ENCODE results near the gene PCDH9.

The PCDH9 gene

DNA sequence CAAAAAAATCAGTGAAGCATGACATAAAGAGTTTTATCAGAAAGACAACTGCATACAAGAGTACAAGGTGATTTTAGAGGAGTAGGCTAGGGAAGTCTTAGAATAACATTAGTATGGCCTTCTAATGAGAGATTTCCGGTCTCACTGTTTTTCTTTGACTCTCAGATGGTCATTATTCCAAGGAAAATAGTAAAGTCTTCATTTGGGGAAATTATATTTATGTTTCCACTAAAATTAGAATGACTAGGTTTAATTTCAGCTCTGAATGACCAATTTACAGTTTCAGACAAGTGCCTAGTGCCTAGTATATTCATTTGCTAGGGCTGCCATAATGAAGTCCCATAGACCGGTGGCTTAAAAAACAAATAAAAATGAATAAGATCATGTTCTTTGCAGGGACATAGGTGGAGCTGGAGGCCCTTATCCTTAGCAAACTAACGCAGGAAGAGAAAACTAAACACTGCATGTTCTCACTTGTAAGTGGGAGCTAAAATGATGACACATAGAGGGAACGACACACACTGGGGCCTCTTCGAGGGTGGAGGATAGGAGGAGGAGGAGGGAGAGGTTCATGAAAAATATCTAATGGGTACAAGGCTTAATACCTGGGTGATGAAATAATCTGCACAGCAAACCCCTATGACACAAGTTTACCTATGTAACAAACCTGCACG, 303.1 kb downstream of the PCDH9 start:
- no peak overlapping the region for H3K4me2 ChIP-seq (ENCODE audit: low read length)
- H3K4me1 ChIP-seq (ENCODE audit: control insufficient read depth, insufficient read depth, low read length) = no peaks in the 10 kb centered on the region
- H3K36me3 ChIP-seq (ENCODE audit: insufficient read depth, low read length) = no peaks in the 10 kb centered on the region
- H3K9ac ChIP-seq (ENCODE audit: low read depth, low read length) = no peak overlapping the region
- no peak overlapping the region for H3K4me3 ChIP-seq (ENCODE audit: low read length)
- H3K9me3 ChIP-seq (replicated peaks; ENCODE audit: low read length) = no peaks in the 10 kb centered on the region
- no peaks in the 10 kb centered on the region for H3K27me3 ChIP-seq (ENCODE audit: control insufficient read depth, insufficient read depth, low read length)

GRCh38 chr13:66926200-66926850, 303.8 kb downstream of the PCDH9 start:
- H3K27me3 ChIP-seq (ENCODE audit: control insufficient read depth, insufficient read depth, low read length) = no peaks in the 10 kb centered on the region
- no peak overlapping the region for H3K9ac ChIP-seq (ENCODE audit: low read depth, low read length)
- H3K36me3 ChIP-seq (ENCODE audit: insufficient read depth, low read length) = no peaks in the 10 kb centered on the region
- H3K4me2 ChIP-seq (ENCODE audit: low read length) = no peak overlapping the region
- no peak overlapping the region for H3K4me3 ChIP-seq (ENCODE audit: low read length)
- no peaks in the 10 kb centered on the region for H3K9me3 ChIP-seq (replicated peaks; ENCODE audit: low read length)
- H3K4me1 ChIP-seq (ENCODE audit: control insufficient read depth, insufficient read depth, low read length) = no peaks in the 10 kb centered on the region

GRCh38 chr13:66922444-66922843, 307.7 kb downstream of the PCDH9 start:
- no peak overlapping the region for H3K4me3 ChIP-seq (ENCODE audit: low read length)
- H3K4me1 ChIP-seq (ENCODE audit: control insufficient read depth, insufficient read depth, low read length) = no peaks in the 10 kb centered on the region
- no peaks in the 10 kb centered on the region for H3K27me3 ChIP-seq (ENCODE audit: control insufficient read depth, insufficient read depth, low read length)
- H3K4me2 ChIP-seq (ENCODE audit: low read length) = no peak overlapping the region
- no peak overlapping the region for H3K9ac ChIP-seq (ENCODE audit: low read depth, low read length)
- H3K9me3 ChIP-seq (replicated peaks; ENCODE audit: low read length) = no peaks in the 10 kb centered on the region
- no peaks in the 10 kb centered on the region for H3K36me3 ChIP-seq (ENCODE audit: insufficient read depth, low read length)

GRCh38 chr13:66921437-66921836, 308.7 kb downstream of the PCDH9 start:
- no peaks in the 10 kb centered on the region for H3K36me3 ChIP-seq (ENCODE audit: insufficient read depth, low read length)
- no peaks in the 10 kb centered on the region for H3K27me3 ChIP-seq (ENCODE audit: control insufficient read depth, insufficient read depth, low read length)
- H3K9ac ChIP-seq (ENCODE audit: low read depth, low read length) = no peak overlapping the region
- H3K9me3 ChIP-seq (replicated peaks; ENCODE audit: low read length) = no peaks in the 10 kb centered on the region
- H3K4me1 ChIP-seq (ENCODE audit: control insufficient read depth, insufficient read depth, low read length) = no peaks in the 10 kb centered on the region
- no peak overlapping the region for H3K4me2 ChIP-seq (ENCODE audit: low read length)
- H3K4me3 ChIP-seq (ENCODE audit: low read length) = no peak overlapping the region

DNA sequence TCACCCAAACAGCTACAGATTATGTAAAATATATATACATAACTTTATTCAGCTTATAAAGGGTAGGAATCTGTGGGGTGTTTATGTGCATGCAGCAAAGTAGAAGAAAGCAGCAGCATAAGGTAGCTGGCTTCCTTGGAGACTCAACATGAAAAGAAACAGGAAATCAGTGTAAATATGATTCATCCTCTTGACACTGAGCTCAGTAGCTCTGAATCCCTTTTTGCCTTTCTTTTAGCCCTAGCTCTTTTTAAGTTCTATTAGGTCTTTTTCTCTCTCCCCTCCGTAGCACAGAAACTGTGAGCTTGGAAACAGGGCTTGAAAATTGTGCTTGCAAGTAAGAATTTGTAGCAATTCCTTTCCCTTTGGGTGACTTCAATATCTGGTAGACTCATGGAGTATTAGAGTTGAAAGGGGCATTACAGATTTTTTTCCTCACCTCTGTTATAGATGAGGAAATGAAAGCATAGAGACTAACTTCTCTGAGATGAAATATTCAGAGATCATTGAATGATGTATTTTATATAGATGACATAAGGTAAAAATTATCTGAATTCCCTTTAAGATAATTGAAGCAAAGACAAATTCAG, 314.4 kb downstream of the PCDH9 start:
- Histone ChIP-seq H3K27me3 (ENCODE audit: control insufficient read depth, insufficient read depth, low read length) (no peaks in the 10 kb centered on the region), H3K9ac (ENCODE audit: low read depth, low read length) (no peak overlapping the region), H3K36me3 (ENCODE audit: insufficient read depth, low read length) (no peaks in the 10 kb centered on the region), H3K9me3 (replicated peaks; ENCODE audit: low read length) (no peaks in the 10 kb centered on the region), H3K4me1 (ENCODE audit: control insufficient read depth, insufficient read depth, low read length) (no peaks in the 10 kb centered on the region), H3K4me3 (ENCODE audit: low read length) (no peak overlapping the region), H3K4me2 (ENCODE audit: low read length) (no peak overlapping the region)

DNA sequence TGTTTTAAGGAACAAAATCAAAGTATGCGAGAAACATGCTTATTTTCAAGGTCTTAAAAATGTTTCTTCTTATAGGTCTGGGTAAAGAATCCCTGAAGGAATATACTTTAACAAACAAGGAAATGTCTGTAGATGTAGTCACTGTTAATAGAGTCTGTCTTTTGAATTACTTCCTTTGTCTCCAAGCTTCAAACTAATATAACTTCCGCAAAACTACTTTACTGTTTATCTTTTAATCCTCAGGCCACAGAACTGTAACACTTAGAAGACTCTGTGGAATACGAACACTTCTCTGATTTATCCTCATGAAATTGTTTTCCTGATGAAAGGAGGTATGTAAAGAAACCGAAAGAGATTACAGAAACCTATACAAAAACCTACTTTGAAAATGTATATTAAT, 316.0 kb downstream of the PCDH9 start:
- H3K4me3 ChIP-seq (ENCODE audit: low read length) = no peak overlapping the region
- no peaks in the 10 kb centered on the region for H3K27me3 ChIP-seq (ENCODE audit: control insufficient read depth, insufficient read depth, low read length)
- H3K36me3 ChIP-seq (ENCODE audit: insufficient read depth, low read length) = no peaks in the 10 kb centered on the region
- H3K9ac ChIP-seq (ENCODE audit: low read depth, low read length) = no peak overlapping the region
- no peaks in the 10 kb centered on the region for H3K4me1 ChIP-seq (ENCODE audit: control insufficient read depth, insufficient read depth, low read length)
- H3K9me3 ChIP-seq (replicated peaks; ENCODE audit: low read length) = no peaks in the 10 kb centered on the region
- H3K4me2 ChIP-seq (ENCODE audit: low read length) = no peak overlapping the region

DNA sequence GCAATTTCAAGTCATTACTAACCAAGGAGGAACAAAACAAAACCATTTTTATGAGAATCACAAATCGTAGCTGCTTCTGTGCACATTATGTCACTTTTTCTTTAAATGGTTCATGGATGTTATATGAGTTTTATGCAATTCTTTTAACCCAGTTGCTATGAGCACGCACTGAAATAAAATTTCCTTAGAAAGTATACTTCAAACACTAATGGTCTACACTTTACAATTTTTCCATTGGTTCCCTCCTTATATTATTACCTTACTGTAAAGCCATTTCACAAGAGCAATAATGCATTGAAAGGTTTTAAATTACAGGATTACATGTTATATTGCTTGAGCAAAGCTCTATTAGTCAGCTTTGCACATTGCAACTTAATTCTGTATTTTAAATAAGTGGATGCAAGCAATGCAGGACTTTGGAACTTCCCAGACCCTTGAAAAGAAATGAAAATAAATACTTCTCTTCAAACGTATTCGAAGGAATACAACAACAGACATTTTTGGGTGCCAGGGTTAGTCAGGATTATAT, 318.7 kb downstream of the PCDH9 start:
- no peak overlapping the region for H3K4me3 ChIP-seq (ENCODE audit: low read length)
- no peaks in the 10 kb centered on the region for H3K9me3 ChIP-seq (replicated peaks; ENCODE audit: low read length)
- H3K4me1 ChIP-seq (ENCODE audit: control insufficient read depth, insufficient read depth, low read length) = no peaks in the 10 kb centered on the region
- no peaks in the 10 kb centered on the region for H3K27me3 ChIP-seq (ENCODE audit: control insufficient read depth, insufficient read depth, low read length)
- no peak overlapping the region for H3K4me2 ChIP-seq (ENCODE audit: low read length)
- no peak overlapping the region for H3K9ac ChIP-seq (ENCODE audit: low read depth, low read length)
- no peaks in the 10 kb centered on the region for H3K36me3 ChIP-seq (ENCODE audit: insufficient read depth, low read length)

DNA sequence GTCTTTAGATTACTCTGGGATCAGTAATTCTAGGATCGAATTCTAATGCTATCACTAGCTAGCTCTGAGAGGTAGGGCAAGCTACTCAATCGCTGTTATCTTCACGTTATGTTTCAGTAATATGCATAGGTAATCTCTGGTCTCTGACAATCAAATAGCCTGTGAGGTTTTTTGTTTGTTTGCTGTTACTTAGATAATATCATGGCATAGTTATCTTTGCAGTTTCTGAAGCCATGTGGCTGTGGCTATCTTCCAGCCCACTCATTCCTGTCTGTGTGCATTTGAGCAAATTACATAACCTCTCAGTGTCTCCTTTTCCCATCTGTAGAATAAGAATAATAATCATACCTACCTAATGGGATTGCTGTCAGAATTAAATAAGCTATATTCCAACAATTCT, 330.2 kb downstream of the PCDH9 start:
- Histone ChIP-seq H3K4me1 (ENCODE audit: control insufficient read depth, insufficient read depth, low read length) (no peaks in the 10 kb centered on the region), H3K4me2 (ENCODE audit: low read length) (no peak overlapping the region), H3K4me3 (ENCODE audit: low read length) (no peak overlapping the region), H3K27me3 (ENCODE audit: control insufficient read depth, insufficient read depth, low read length) (no peaks in the 10 kb centered on the region), H3K9me3 (replicated peaks; ENCODE audit: low read length) (no peaks in the 10 kb centered on the region), H3K36me3 (ENCODE audit: insufficient read depth, low read length) (no peaks in the 10 kb centered on the region), H3K9ac (ENCODE audit: low read depth, low read length) (no peak overlapping the region)

DNA sequence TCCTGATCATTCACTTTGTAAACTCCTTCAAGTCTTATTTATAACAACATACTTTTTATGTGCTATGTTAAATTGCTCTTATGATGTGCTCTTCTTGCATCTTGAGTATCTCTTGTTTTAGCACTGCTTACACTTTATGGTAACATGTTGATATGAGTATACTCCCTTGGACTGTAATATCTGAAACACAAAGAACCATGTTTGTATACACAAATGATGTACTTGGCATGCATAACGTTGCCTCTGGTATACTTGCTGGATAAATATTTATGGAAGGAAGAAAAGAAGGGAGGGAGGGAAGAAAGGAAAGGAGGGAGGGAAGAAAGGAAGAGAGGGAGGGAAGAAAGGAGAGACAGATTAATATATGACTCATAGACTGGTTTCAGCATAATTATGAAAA, 333.2 kb downstream of the PCDH9 start:
- H3K36me3 ChIP-seq (ENCODE audit: insufficient read depth, low read length) = no peaks in the 10 kb centered on the region
- no peak overlapping the region for H3K9ac ChIP-seq (ENCODE audit: low read depth, low read length)
- H3K9me3 ChIP-seq (replicated peaks; ENCODE audit: low read length) = no peaks in the 10 kb centered on the region
- no peaks in the 10 kb centered on the region for H3K4me1 ChIP-seq (ENCODE audit: control insufficient read depth, insufficient read depth, low read length)
- H3K4me3 ChIP-seq (ENCODE audit: low read length) = no peak overlapping the region
- H3K4me2 ChIP-seq (ENCODE audit: low read length) = no peak overlapping the region
- no peaks in the 10 kb centered on the region for H3K27me3 ChIP-seq (ENCODE audit: control insufficient read depth, insufficient read depth, low read length)

- Histone ChIP-seq H3K9me3 (replicated peaks; ENCODE audit: low read length) (no peaks in the 10 kb centered on the region), H3K4me2 (ENCODE audit: low read length) (no peak overlapping the region), H3K4me3 (ENCODE audit: low read length) (no peak overlapping the region), H3K36me3 (ENCODE audit: insufficient read depth, low read length) (no peaks in the 10 kb centered on the region), H3K4me1 (ENCODE audit: control insufficient read depth, insufficient read depth, low read length) (no peaks in the 10 kb centered on the region), H3K27me3 (ENCODE audit: control insufficient read depth, insufficient read depth, low read length) (no peaks in the 10 kb centered on the region), H3K9ac (ENCODE audit: low read depth, low read length) (no peak overlapping the region)
Measured at GRCh38 chr13:66895780-66896179, 334.4 kb downstream of the PCDH9 start.

DNA sequence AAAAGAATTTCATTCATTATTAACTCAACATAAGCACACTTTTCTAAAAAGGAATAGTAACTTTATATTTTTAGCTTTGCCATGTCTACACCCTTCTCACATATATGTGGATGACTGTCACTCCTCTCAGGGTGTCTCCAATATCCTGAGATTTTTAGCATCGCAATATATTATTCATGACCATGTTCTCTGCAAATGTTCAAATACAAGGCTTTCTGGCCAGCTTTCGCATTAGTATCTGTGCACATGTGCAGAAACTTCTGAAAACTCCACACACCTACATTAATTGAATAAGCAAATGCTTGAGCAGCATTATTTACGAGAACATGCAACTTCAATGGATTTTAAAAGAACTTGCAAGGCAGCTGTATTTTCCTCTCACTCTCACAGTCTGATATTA, 334.8 kb downstream of the PCDH9 start:
- H3K36me3 ChIP-seq (ENCODE audit: insufficient read depth, low read length) = no peaks in the 10 kb centered on the region
- H3K9ac ChIP-seq (ENCODE audit: low read depth, low read length) = no peak overlapping the region
- H3K4me1 ChIP-seq (ENCODE audit: control insufficient read depth, insufficient read depth, low read length) = no peaks in the 10 kb centered on the region
- H3K9me3 ChIP-seq (replicated peaks; ENCODE audit: low read length) = no peaks in the 10 kb centered on the region
- no peak overlapping the region for H3K4me3 ChIP-seq (ENCODE audit: low read length)
- H3K4me2 ChIP-seq (ENCODE audit: low read length) = no peak overlapping the region
- no peaks in the 10 kb centered on the region for H3K27me3 ChIP-seq (ENCODE audit: control insufficient read depth, insufficient read depth, low read length)

- no peaks in the 10 kb centered on the region for H3K4me1 ChIP-seq (ENCODE audit: control insufficient read depth, insufficient read depth, low read length)
- no peak overlapping the region for H3K4me3 ChIP-seq (ENCODE audit: low read length)
- no peaks in the 10 kb centered on the region for H3K36me3 ChIP-seq (ENCODE audit: insufficient read depth, low read length)
- no peak overlapping the region for H3K9ac ChIP-seq (ENCODE audit: low read depth, low read length)
- no peaks in the 10 kb centered on the region for H3K27me3 ChIP-seq (ENCODE audit: control insufficient read depth, insufficient read depth, low read length)
- H3K4me2 ChIP-seq (ENCODE audit: low read length) = no peak overlapping the region
- H3K9me3 ChIP-seq (replicated peaks; ENCODE audit: low read length) = no peaks in the 10 kb centered on the region
Measured at GRCh38 chr13:66888698-66889097, 341.4 kb downstream of the PCDH9 start.
